ENCODE results near the gene CHP1.
"Not testable (repeated sequence)": the region's sequence is repeated elsewhere in the genome, so short reads cannot be mapped to it uniquely, and the experiment has no call there.

Gene CHP1

GRCh38 chr15:41301587-41301986 lies 70.5 kb downstream of the CHP1 start:
- no peak for DNase-seq

- no peak for DNase-seq
Observed at GRCh38 chr15:41304149-41304770, 73.2 kb downstream of the CHP1 start.

- no peak for DNase-seq
Observed at GRCh38 chr15:41307679-41308078, 76.6 kb downstream of the CHP1 start.

- DNase-seq = no peak
Observed at GRCh38 chr15:41309226-41309905, 78.3 kb downstream of the CHP1 start.

GRCh38 chr15:41320805-41321330 lies 89.8 kb downstream of the CHP1 start:
- DNase-seq = not testable (repeated sequence)

GRCh38 chr15:41323611-41324010 lies 92.5 kb downstream of the CHP1 start:
- no peak for DNase-seq

GRCh38 chr15:41331281-41331680 lies 100.2 kb downstream of the CHP1 start:
- DNase-seq = no peak
